Frontal cortex (tissue), 4 donors: ENCODE measurements around the gene FOSB. TPM values are rescaled to one million over a fixed set of nuclear protein-coding genes. Genes with fewer than 3 reads are reported as not detected.
"Not testable (repeated sequence)": the region's sequence is repeated elsewhere in the genome, so short reads cannot be mapped to it uniquely, and the experiment has no call there.

Source experiments
- DNase-seq, 2 donors: peaks; one replicate each; pipeline ENCODE4 v3.0.0; 2012; ENCODE audit warnings: low spot score in 2 of 2
- FAIRE-seq: peaks from 2 replicates; lab custom pipeline; 2012; peaks lifted over from hg19 to GRCh38; lab: Jason Lieb, UNC
- total RNA-seq: library from RNA; depleted of rRNA; stranded (reverse); fragments of >200 nt; gene quantifications from one replicate; pipeline ENCODE4 v1.2.3, GENCODE V29; 2014
- donor health status: control.
- donor health status: control.
- donor health status: control.

FOSB gene
- total RNA-seq, 1 donor from 2014 or later: 2.0 TPM

- DNase-seq (peak in 1 of 2 donors; percentile 27), FAIRE-seq (no peak)
Measured at GRCh38 chr19:45499196-45500180, 31.7 kb downstream of the FOSB start.

GRCh38 chr19:45500918-45501729, 33.3 kb downstream of the FOSB start:
- FAIRE-seq (no peak), DNase-seq (no peak)

GRCh38 chr19:45501730-45502014, 33.9 kb downstream of the FOSB start:
- FAIRE-seq: no peak
- no peak for DNase-seq

GRCh38 chr19:45502111-45502510, 34.3 kb downstream of the FOSB start:
- FAIRE-seq (no peak), DNase-seq (no peak)

GRCh38 chr19:45503909-45504308, 36.1 kb downstream of the FOSB start:
- FAIRE-seq: no peak
- no peak for DNase-seq

GRCh38 chr19:45505151-45505995, 37.6 kb downstream of the FOSB start:
- DNase-seq: no peak

GRCh38 chr19:45505996-45506245, 38.1 kb downstream of the FOSB start:
- DNase-seq (no peak), FAIRE-seq (no peak)

More at GRCh38 chr19:45505151-45505995, 37.6 kb downstream of the FOSB start:
- no peak for FAIRE-seq

GRCh38 chr19:45506246-45506988, 38.6 kb downstream of the FOSB start:
- DNase-seq: peak; percentile 92 to 93
- no peak for FAIRE-seq

GRCh38 chr19:45506989-45507871, 39.4 kb downstream of the FOSB start, which contains the start of gene VASP:
Gene VASP, plus strand, starts transcription at chr19:45507479. Its CDS starts 293 bp downstream, at chr19:45507772.
- FAIRE-seq: no peak
- peak; percentile 80 to 89 for DNase-seq

GRCh38 chr19:45507872-45508416, 40.1 kb downstream of the FOSB start:
- DNase-seq (no peak), FAIRE-seq (no peak)

- DNase-seq (no peak), FAIRE-seq (no peak)
Measured at GRCh38 chr19:45508417-45508860, 40.6 kb downstream of the FOSB start.

GRCh38 chr19:45508861-45509691, 41.3 kb downstream of the FOSB start:
- DNase-seq: peak in 1 of 2 donors; percentile 76
- no peak for FAIRE-seq

- no peak for FAIRE-seq
- DNase-seq: no peak
Measured at GRCh38 chr19:45509692-45510015, 41.9 kb downstream of the FOSB start.

- not testable (repeated sequence) for DNase-seq, FAIRE-seq
Measured at GRCh38 chr19:45510352-45510751, 42.6 kb downstream of the FOSB start.

GRCh38 chr19:45511074-45511473, 43.3 kb downstream of the FOSB start:
- DNase-seq (no peak), FAIRE-seq (no peak)

GRCh38 chr19:45512881-45513483, 45.2 kb downstream of the FOSB start:
- no peak for FAIRE-seq
- no peak for DNase-seq
